Panc1 (cell line): Measurements from ENCODE around the gene BARHL1. TPM values are rescaled to one million over a fixed set of nuclear protein-coding genes. Genes with fewer than 3 reads are reported as not detected.

ENCODE experiments used
- ATAC-seq: fragments of 200-7000 bp; cut with Tn5 transposase; 2 replicates; pipeline ENCODE4 v1.9.1; 2020; ENCODE audit warnings: mild to moderate bottlenecking, moderate library complexity
- BruUV-seq: library from RNA; stranded (reverse); fragments of 400-500 nt; replicated peaks from 2 replicates; lab custom pipeline; 2021; lab: Mats Ljungman, UMichigan
- CTCF ChIA-PET: fragments of 300-600 bp; sonication (Branson Sonifier 250); formaldehyde crosslinking; loops from one replicate; lab custom pipeline; 2022; ENCODE audit warnings: antibody characterized with exemption; lab: Charles Lee
- POLR2A ChIA-PET: fragments of 300-600 bp; sonication (Branson Sonifier 250); formaldehyde crosslinking; loops from one replicate; lab custom pipeline; 2022; ENCODE audit warnings: antibody characterized with exemption; lab: Charles Lee
- DNase-seq: peaks from one replicate; pipeline ENCODE4 v3.0.0-alpha.2; 2010; ENCODE audit warnings: low read depth, low spot score
- H3K27ac ChIP-seq: 2 replicates; pipeline ENCODE4 v1.5.1; 2011; ENCODE audit warnings: mild to moderate bottlenecking, low read length, inconsistent platforms
- H3K27me3 ChIP-seq: fragments of 200-500 bp; sonication (Bioruptor generic); 2 replicates; pipeline ENCODE4 v1.6.0; 2014; ENCODE audit warnings: low read length, inconsistent platforms; ENCODE audit not compliant: control insufficient read depth, insufficient read depth
- H3K36me3 ChIP-seq: fragments of 200-500 bp; sonication (Bioruptor generic); 2 replicates; pipeline ENCODE4 v1.5.1; 2014; ENCODE audit warnings: inconsistent platforms, mild to moderate bottlenecking, low read length, moderate library complexity; ENCODE audit not compliant: control insufficient read depth, insufficient read depth
- H3K4me1 ChIP-seq: 2 replicates; pipeline ENCODE4 v1.5.1; 2011; ENCODE audit warnings: inconsistent platforms, mild to moderate bottlenecking, low read length, moderate library complexity; ENCODE audit not compliant: control insufficient read depth, insufficient read depth
- H3K4me3 ChIP-seq, 2 experiments: 2 replicates each; pipeline ENCODE4 v1.5.1; 2011 to 2012; ENCODE audit warnings: low read depth in 2 of 2, low read length in 2 of 2, mild to moderate bottlenecking in 2 of 2, inconsistent platforms in 1 of 2, moderate library complexity in 1 of 2
- H3K9me3 ChIP-seq: fragments of 200-500 bp; sonication (Bioruptor generic); 2 replicates; pipeline ENCODE4 v1.5.1; 2014; ENCODE audit warnings: low read depth, mild to moderate bottlenecking, inconsistent platforms, low read length, moderate library complexity; ENCODE audit not compliant: control insufficient read depth, insufficient read depth
- POLR2AphosphoS5 ChIP-seq: IDR thresholded peaks from 2 replicates; pipeline ENCODE4 v1.6.1; 2012; ENCODE audit warnings: mild to moderate bottlenecking, low read depth, low read length, moderate library complexity
- SIN3A ChIP-seq: IDR thresholded peaks from 2 replicates; pipeline ENCODE4 v1.6.1; 2012; ENCODE audit warnings: low read depth, mild to moderate bottlenecking, low read length, moderate library complexity, borderline replicate concordance; ENCODE audit not compliant: insufficient read depth
- TCF7L2 ChIP-seq: IDR thresholded peaks from 2 replicates; pipeline ENCODE4 v1.6.1; 2011; ENCODE audit warnings: mild to moderate bottlenecking, low read depth, low read length, inconsistent platforms
- in situ Hi-C: cut with HindIII; loops from 2 replicates; pipeline ENCODE4 v1.10.0; 2016; ENCODE audit warnings: low sequenced_read_pairs, low pct_unique_long_range_greater_than_20kb
- intact Hi-C: fragments of 100-400 bp; cut with micrococcal nuclease; formaldehyde crosslinking; loops from one replicate; pipeline ENCODE4 v1.10.0; 2022; ENCODE audit not compliant: unreplicated experiment
- total RNA-seq: library from RNA; stranded (reverse); gene quantifications from one replicate; pipeline ENCODE4 v1.2.1, GENCODE V29; 2021; ENCODE audit not compliant: unreplicated experiment
- TF ChIP-seq, protein P1 (sequence below), 2 experiments: IDR thresholded peaks; 2 replicates each; pipeline ENCODE4 v1.6.1; 2011 to 2012; ENCODE audit warnings: low read depth in 2 of 2, control low read depth in 1 of 2, low read length in 1 of 2, mild to moderate bottlenecking in 1 of 2, moderate library complexity in 1 of 2; ENCODE audit not compliant: insufficient read depth in 1 of 2
- TF ChIP-seq, protein P2 (sequence below): fragments of 450-650 bp; IDR thresholded peaks from 2 replicates; pipeline ENCODE4 v1.5.1; 2017; ENCODE audit warnings: mild to moderate bottlenecking

Gene BARHL1
- total RNA-seq, 1 experiment from 2014 or later = not detected

DNA sequence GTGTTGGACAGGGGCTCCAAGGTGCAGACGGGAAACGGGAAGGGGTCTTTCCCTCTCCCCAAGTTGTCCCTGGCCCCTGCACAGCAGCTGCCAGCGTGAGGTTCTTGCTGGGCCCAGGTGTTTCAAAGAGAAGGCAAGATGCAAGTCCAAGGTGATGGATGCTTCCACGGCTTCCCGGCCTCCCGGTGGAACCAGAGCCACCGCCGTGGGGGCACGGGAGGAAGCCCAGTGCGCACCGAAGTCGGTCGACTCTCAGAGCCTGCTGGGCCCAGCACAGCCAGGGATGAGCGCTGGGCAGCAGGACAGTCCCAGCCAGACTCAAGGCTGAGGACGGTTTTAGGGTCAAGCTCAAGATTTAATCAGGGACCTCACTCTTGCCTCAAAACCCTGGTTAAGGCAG, 25.2 kb upstream of the BARHL1 start:
- H3K36me3 ChIP-seq = no peaks in the 10 kb centered on the region
- intact Hi-C loops (no loop called here), in situ Hi-C loops (no loop called here)
- no peaks in the 10 kb centered on the region for H3K27me3 ChIP-seq
- ChIA-PET POLR2A (interaction anchor here (0.6 kb wide), 1 partner anchor 132 kb away, joined by 4 read pairs; no protein-coding TSS in a partner anchor), CTCF (no interaction called here)
- H3K9me3 ChIP-seq = no peaks in the 10 kb centered on the region
- BruUV-seq = no TSS peak
- H3K27ac ChIP-seq = no peak overlapping the region
- ATAC-seq (no peak), DNase-seq (no peak)
- TF ChIP-seq TCF7L2 (no peak), SIN3A (no peak), POLR2AphosphoS5 (no peak)
- TF ChIP-seq, protein P1, sequence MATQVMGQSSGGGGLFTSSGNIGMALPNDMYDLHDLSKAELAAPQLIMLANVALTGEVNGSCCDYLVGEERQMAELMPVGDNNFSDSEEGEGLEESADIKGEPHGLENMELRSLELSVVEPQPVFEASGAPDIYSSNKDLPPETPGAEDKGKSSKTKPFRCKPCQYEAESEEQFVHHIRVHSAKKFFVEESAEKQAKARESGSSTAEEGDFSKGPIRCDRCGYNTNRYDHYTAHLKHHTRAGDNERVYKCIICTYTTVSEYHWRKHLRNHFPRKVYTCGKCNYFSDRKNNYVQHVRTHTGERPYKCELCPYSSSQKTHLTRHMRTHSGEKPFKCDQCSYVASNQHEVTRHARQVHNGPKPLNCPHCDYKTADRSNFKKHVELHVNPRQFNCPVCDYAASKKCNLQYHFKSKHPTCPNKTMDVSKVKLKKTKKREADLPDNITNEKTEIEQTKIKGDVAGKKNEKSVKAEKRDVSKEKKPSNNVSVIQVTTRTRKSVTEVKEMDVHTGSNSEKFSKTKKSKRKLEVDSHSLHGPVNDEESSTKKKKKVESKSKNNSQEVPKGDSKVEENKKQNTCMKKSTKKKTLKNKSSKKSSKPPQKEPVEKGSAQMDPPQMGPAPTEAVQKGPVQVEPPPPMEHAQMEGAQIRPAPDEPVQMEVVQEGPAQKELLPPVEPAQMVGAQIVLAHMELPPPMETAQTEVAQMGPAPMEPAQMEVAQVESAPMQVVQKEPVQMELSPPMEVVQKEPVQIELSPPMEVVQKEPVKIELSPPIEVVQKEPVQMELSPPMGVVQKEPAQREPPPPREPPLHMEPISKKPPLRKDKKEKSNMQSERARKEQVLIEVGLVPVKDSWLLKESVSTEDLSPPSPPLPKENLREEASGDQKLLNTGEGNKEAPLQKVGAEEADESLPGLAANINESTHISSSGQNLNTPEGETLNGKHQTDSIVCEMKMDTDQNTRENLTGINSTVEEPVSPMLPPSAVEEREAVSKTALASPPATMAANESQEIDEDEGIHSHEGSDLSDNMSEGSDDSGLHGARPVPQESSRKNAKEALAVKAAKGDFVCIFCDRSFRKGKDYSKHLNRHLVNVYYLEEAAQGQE (IDR thresholded peaks at IDR 0.05; ENCODE audit: insufficient read depth in 1 of 2, low read depth in 2 of 2, low read length in 1 of 2) = no peak
- TF ChIP-seq, protein P2, sequence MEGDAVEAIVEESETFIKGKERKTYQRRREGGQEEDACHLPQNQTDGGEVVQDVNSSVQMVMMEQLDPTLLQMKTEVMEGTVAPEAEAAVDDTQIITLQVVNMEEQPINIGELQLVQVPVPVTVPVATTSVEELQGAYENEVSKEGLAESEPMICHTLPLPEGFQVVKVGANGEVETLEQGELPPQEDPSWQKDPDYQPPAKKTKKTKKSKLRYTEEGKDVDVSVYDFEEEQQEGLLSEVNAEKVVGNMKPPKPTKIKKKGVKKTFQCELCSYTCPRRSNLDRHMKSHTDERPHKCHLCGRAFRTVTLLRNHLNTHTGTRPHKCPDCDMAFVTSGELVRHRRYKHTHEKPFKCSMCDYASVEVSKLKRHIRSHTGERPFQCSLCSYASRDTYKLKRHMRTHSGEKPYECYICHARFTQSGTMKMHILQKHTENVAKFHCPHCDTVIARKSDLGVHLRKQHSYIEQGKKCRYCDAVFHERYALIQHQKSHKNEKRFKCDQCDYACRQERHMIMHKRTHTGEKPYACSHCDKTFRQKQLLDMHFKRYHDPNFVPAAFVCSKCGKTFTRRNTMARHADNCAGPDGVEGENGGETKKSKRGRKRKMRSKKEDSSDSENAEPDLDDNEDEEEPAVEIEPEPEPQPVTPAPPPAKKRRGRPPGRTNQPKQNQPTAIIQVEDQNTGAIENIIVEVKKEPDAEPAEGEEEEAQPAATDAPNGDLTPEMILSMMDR = no peak
- no peak overlapping the region for H3K4me3 ChIP-seq
- no peaks in the 10 kb centered on the region for H3K4me1 ChIP-seq

DNA sequence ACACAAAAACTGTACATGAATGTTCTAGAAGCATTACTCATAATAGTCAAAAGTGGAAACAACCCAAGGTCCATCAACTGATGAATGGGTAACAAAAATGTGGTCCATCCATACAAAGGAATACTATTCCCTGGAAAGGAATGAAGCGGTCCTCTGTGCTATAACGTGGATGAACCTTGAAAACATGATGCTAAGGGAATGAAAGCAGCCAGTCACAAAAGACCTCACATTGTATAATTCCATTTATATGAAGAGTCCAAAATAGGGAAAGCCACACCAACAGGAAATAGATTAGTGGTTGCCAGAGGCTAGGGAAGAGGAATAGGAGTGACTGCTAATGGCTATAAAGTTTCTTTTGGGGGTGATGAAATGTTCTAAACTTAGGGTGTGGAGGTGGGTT, 22.7 kb upstream of the BARHL1 start:
- no peaks in the 10 kb centered on the region for H3K27me3 ChIP-seq
- H3K27ac ChIP-seq = no peak overlapping the region
- H3K4me3 ChIP-seq = no peak overlapping the region
- TF ChIP-seq, protein P1 (IDR thresholded peaks at IDR 0.05; ENCODE audit: insufficient read depth in 1 of 2, low read depth in 2 of 2, low read length in 1 of 2) = no peak
- TF ChIP-seq SIN3A = no peak
- TF ChIP-seq, protein P2 = no peak
- DNase-seq = no peak
- no peak for ATAC-seq
- H3K36me3 ChIP-seq = no peaks in the 10 kb centered on the region
- intact Hi-C loops = no loop called here
- H3K4me1 ChIP-seq = no peaks in the 10 kb centered on the region
- CTCF ChIA-PET = no interaction called here
- BruUV-seq = no TSS peak
- in situ Hi-C loops = no loop called here
- H3K9me3 ChIP-seq = no peaks in the 10 kb centered on the region
- POLR2A ChIA-PET = interaction anchor here (0.7 kb wide), 1 partner anchor 1824 kb away, joined by 6 read pairs; no protein-coding TSS in a partner anchor
